Measurements from ENCODE around the gene UBE2R2.
"Not testable (repeated sequence)": the region's sequence is repeated elsewhere in the genome, so short reads cannot be mapped to it uniquely, and the experiment has no call there.

Gene UBE2R2

GRCh38 chr9:33816327-33817252 is at the start of gene UBE2R2:
TSS of gene UBE2R2 (plus strand) at chr9:33817160. CDS start at chr9:33817758, 598 bp downstream.
- peak; percentile 93 for DNase-seq (ENCODE audit: low spot score)

- not testable (repeated sequence) for DNase-seq (ENCODE audit: low spot score)
Observed at GRCh38 chr9:33770156-33770880, 46.6 kb upstream of the UBE2R2 start.

- not testable (repeated sequence) for DNase-seq (ENCODE audit: low spot score)
Observed at GRCh38 chr9:33773135-33773534, 43.8 kb upstream of the UBE2R2 start.

- not testable (repeated sequence) for DNase-seq (ENCODE audit: low spot score)
Observed at GRCh38 chr9:33774074-33774659, 42.8 kb upstream of the UBE2R2 start.

- DNase-seq (ENCODE audit: low spot score): no peak
Observed at GRCh38 chr9:33776578-33776977, 40.4 kb upstream of the UBE2R2 start.

GRCh38 chr9:33778700-33779351 is 38.1 kb upstream of the UBE2R2 start:
- DNase-seq (ENCODE audit: low spot score): peak; percentile 68

- no peak for DNase-seq (ENCODE audit: low spot score)
Observed at GRCh38 chr9:33780276-33780675, 36.7 kb upstream of the UBE2R2 start.

- DNase-seq (ENCODE audit: low spot score): no peak
Observed at GRCh38 chr9:33781736-33782135, 35.2 kb upstream of the UBE2R2 start.

GRCh38 chr9:33782395-33783152 is 34.4 kb upstream of the UBE2R2 start:
- DNase-seq (ENCODE audit: low spot score): no peak

- no peak for DNase-seq (ENCODE audit: low spot score)
Observed at GRCh38 chr9:33785914-33786313, 31.0 kb upstream of the UBE2R2 start.

GRCh38 chr9:33786681-33787080 is 30.3 kb upstream of the UBE2R2 start:
- no peak for DNase-seq (ENCODE audit: low spot score)

- DNase-seq (ENCODE audit: low spot score): no peak
Observed at GRCh38 chr9:33787839-33788238, 29.1 kb upstream of the UBE2R2 start.

GRCh38 chr9:33789429-33789828 is 27.5 kb upstream of the UBE2R2 start:
- not testable (repeated sequence) for DNase-seq (ENCODE audit: low spot score)

GRCh38 chr9:33791117-33791516 is 25.8 kb upstream of the UBE2R2 start:
- DNase-seq (ENCODE audit: low spot score): no peak

- not testable (repeated sequence) for DNase-seq (ENCODE audit: low spot score)
Observed at GRCh38 chr9:33793496-33793895, 23.5 kb upstream of the UBE2R2 start.

- no peak for DNase-seq (ENCODE audit: low spot score)
Observed at GRCh38 chr9:33794560-33794959, 22.4 kb upstream of the UBE2R2 start.

GRCh38 chr9:33795281-33795680 is 21.7 kb upstream of the UBE2R2 start, which contains the start of gene PRSS3:
TSS of gene PRSS3 (plus strand) at chr9:33795561. CDS start at chr9:33795574, 13 bp downstream.
- DNase-seq (ENCODE audit: low spot score): no peak

GRCh38 chr9:33795819-33796218 is 21.1 kb upstream of the UBE2R2 start:
- DNase-seq (ENCODE audit: low spot score): no peak

- not testable (repeated sequence) for DNase-seq (ENCODE audit: low spot score)
Observed at GRCh38 chr9:33796679-33797078, 20.3 kb upstream of the UBE2R2 start.

GRCh38 chr9:33797837-33798236 is 19.1 kb upstream of the UBE2R2 start:
- no peak for DNase-seq (ENCODE audit: low spot score)

GRCh38 chr9:33798545-33798944 is 18.4 kb upstream of the UBE2R2 start:
- DNase-seq (ENCODE audit: low spot score): no peak

Data from activated CD4-positive, alpha-beta T cell treated with anti-CD3 and anti-CD28 coated beads, Interleukin-2, Interleukin-4, amounts not matched to agents 100 ng/mL and 50 ng/mL, durations not matched to agents 16 hours and 8 hours (primary cell).